KMS-11 (cell line): ENCODE results near the gene WIPI1.

Experiments used
- H2AFZ ChIP-seq: fragments of 200-600 bp; sonication (generic); 2 replicates; pipeline ENCODE4 v1.6.1; 2016; ENCODE audit warnings: antibody characterized with exemption, mixed run types, low read depth
- H3K27ac ChIP-seq: fragments of 200-600 bp; sonication (generic); 2 replicates; pipeline ENCODE4 v1.6.1; 2016; ENCODE audit warnings: mild to moderate bottlenecking, mixed run types
- H3K27me3 ChIP-seq: fragments of 200-600 bp; sonication (generic); 2 replicates; pipeline ENCODE4 v1.6.1; 2017; ENCODE audit warnings: mild to moderate bottlenecking, low read depth, mixed run types, moderate library complexity; ENCODE audit not compliant: insufficient read depth
- H3K36me3 ChIP-seq: fragments of 200-600 bp; sonication (generic); 2 replicates; pipeline ENCODE4 v1.6.1; 2017; ENCODE audit warnings: mild to moderate bottlenecking, mixed run types; ENCODE audit not compliant: insufficient read depth
- H3K4me1 ChIP-seq: fragments of 200-600 bp; sonication (generic); 2 replicates; pipeline ENCODE4 v1.6.1; 2016; ENCODE audit warnings: mild to moderate bottlenecking, low read depth, mixed run types; ENCODE audit not compliant: poor library complexity, severe bottlenecking
- H3K4me2 ChIP-seq: fragments of 200-600 bp; sonication (generic); 2 replicates; pipeline ENCODE4 v1.7.0; 2016; ENCODE audit warnings: mild to moderate bottlenecking, mixed run types
- H3K4me3 ChIP-seq: fragments of 200-600 bp; sonication (generic); IDR thresholded peaks from 2 replicates; pipeline ENCODE4 v1.6.1; 2017; ENCODE audit warnings: low read depth, low read length, mixed read lengths; ENCODE audit not compliant: insufficient read depth
- H3K79me2 ChIP-seq: fragments of 200-600 bp; sonication (generic); 2 replicates; pipeline ENCODE4 v1.6.1; 2016; ENCODE audit warnings: low read depth, mixed run types; ENCODE audit not compliant: insufficient read depth
- H3K9ac ChIP-seq: fragments of 200-600 bp; sonication (generic); 2 replicates; pipeline ENCODE4 v1.6.1; 2016; ENCODE audit warnings: mild to moderate bottlenecking, mixed run types
- H4K20me1 ChIP-seq: fragments of 200-600 bp; sonication (generic); 2 replicates; pipeline ENCODE4 v1.6.1; 2016; ENCODE audit warnings: mild to moderate bottlenecking, mixed run types; ENCODE audit not compliant: insufficient read depth
- TF ChIP-seq, protein P1 (sequence below): fragments of 200-600 bp; sonication (generic); conservative IDR thresholded peaks from 2 replicates; pipeline ENCODE4 v1.6.1; 2017; ENCODE audit warnings: low read depth, mild to moderate bottlenecking, antibody characterized with exemption, low read length, moderate library complexity, mixed read lengths

Gene WIPI1

DNA sequence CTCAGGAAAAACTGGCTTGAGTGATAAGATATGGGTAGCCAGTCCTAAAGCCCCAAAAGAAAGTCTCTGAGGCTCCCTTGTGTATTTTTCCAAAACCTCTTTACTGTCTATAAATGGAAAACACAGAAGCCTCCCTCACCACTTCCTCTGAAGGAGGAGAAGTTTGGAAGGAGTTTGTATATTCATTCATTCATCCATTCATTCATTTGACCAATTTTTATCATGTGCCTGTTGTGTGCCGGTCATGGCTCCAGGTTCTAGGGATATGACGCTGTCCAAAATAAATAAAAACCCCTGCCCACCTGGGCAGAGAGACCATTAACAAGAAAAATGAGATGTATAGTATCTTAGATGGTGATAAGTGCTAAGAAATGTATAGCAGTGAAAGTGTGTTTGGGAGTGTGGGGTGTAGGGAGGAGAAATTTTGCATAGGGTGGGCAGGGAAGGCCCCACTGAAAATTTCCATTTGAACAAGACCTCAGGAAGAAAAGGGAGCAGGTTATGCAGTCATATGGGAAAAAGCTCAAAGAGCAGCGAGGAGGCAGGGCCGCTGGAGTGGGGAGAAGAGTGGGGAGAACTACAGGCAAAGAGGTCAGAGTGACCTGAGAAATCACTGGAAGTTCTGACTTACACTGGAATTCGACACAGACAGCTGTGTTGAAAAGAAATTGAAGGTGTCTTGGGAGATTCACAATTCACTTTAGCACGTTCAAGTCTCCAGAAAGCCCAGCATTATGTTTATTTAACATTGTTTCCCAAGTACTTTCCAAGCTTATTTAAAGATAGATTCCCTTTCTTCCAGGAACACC is 6.1 kb upstream of the WIPI1 start:
- Histone ChIP-seq H4K20me1 (no peaks in the 10 kb centered on the region), H2AFZ (no peak overlapping the region), H3K9ac (no peak overlapping the region), H3K36me3 (no peaks in the 10 kb centered on the region), H3K27ac (no peak overlapping the region), H3K79me2 (no peaks in the 10 kb centered on the region), H3K4me2 (no peak overlapping the region), H3K4me1 (peaks cover 61% of the 10 kb centered on the region), H3K4me3 (no peak overlapping the region), H3K27me3 (no peaks in the 10 kb centered on the region)
- TF ChIP-seq, protein P1, sequence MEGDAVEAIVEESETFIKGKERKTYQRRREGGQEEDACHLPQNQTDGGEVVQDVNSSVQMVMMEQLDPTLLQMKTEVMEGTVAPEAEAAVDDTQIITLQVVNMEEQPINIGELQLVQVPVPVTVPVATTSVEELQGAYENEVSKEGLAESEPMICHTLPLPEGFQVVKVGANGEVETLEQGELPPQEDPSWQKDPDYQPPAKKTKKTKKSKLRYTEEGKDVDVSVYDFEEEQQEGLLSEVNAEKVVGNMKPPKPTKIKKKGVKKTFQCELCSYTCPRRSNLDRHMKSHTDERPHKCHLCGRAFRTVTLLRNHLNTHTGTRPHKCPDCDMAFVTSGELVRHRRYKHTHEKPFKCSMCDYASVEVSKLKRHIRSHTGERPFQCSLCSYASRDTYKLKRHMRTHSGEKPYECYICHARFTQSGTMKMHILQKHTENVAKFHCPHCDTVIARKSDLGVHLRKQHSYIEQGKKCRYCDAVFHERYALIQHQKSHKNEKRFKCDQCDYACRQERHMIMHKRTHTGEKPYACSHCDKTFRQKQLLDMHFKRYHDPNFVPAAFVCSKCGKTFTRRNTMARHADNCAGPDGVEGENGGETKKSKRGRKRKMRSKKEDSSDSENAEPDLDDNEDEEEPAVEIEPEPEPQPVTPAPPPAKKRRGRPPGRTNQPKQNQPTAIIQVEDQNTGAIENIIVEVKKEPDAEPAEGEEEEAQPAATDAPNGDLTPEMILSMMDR: peak; percentile 61

DNA sequence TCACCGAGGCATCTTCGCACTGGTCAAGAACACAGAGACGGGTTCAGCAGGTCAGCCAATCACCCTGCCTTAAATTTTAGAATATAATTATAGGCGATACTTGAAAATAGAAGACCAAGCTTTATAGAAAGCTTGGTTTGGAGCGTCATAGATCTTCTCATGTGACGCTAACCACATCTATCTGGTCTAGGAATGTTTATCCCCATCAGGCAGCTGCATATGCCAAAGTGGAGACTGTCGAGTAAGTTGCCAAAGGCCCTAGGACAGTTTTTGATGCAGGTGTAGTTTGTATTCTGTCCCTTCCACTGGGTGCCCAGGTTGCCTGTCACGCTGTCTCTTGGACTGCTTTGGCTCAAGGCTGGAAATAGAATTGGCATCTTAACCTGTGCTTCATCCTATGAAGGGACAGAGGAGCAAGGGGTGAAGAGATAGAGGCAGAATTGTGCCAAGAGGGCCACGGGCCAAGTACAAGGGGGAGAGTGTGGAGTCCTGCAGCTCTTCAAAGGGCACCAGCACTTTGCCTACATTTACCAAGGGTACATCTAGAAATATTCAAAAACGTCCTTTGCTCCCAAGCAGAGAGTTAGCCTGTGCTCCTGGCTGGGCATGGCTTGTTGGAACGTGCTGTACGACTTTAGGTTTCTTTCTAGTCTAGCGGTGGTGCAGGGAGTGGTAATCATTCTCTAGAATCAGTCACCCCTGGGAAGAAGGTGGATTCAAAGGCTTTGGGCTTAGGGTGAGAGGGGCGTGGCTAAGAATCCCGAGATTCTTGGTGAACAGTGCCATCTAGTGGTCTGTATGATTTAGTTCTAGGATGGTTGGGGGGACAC is 5.3 kb upstream of the WIPI1 start:
- Histone ChIP-seq H3K4me1 (peaks cover 61% of the 10 kb centered on the region), H4K20me1 (no peaks in the 10 kb centered on the region), H3K4me3 (no peak overlapping the region), H3K4me2 (peak overlapping the region; percentile 68), H3K27me3 (no peaks in the 10 kb centered on the region), H3K9ac (no peak overlapping the region; the same call in 1 of the 2 replicates), H3K27ac (peak overlapping the region; percentile 67), H3K36me3 (no peaks in the 10 kb centered on the region), H3K79me2 (no peaks in the 10 kb centered on the region), H2AFZ (peak overlapping the region; percentile 50; the same call in 1 of the 2 replicates)
- TF ChIP-seq, protein P1: peak; percentile 94

DNA sequence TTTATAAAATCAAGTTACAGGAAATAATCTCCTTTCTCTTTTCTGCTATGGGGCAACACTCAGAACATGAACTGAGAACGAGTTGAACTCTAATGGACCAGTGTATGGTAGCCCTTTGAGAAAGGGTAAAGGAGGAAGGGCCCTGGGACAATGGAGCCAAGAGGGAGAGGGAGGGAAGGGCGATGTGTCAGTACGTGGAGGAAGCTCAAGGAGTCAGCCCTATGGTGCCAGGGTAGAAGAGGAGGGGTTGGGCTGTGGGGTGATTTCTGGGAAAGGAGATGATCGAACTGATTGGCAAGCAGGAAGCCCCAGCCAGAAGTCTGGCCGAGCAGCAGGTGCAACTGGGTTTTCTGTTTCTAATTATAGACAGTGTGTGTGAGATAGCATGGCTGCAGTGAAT is 4.3 kb upstream of the WIPI1 start:
- H4K20me1 ChIP-seq: no peaks in the 10 kb centered on the region
- H3K4me1 ChIP-seq: peaks cover 60% of the 10 kb centered on the region
- H3K36me3 ChIP-seq: no peaks in the 10 kb centered on the region
- H3K27me3 ChIP-seq: no peaks in the 10 kb centered on the region
- peak overlapping the region; percentile 50 for H2AFZ ChIP-seq
- peak overlapping the region; percentile 67 for H3K27ac ChIP-seq
- no peak overlapping the region for H3K4me3 ChIP-seq
- TF ChIP-seq, protein P1: no peak
- peak overlapping the region; percentile 9; the same call in 1 of the 2 replicates for H3K9ac ChIP-seq
- peaks cover 1% of the 10 kb centered on the region; the same call in 1 of the 2 replicates for H3K79me2 ChIP-seq
- peak overlapping the region; percentile 68 for H3K4me2 ChIP-seq

DNA sequence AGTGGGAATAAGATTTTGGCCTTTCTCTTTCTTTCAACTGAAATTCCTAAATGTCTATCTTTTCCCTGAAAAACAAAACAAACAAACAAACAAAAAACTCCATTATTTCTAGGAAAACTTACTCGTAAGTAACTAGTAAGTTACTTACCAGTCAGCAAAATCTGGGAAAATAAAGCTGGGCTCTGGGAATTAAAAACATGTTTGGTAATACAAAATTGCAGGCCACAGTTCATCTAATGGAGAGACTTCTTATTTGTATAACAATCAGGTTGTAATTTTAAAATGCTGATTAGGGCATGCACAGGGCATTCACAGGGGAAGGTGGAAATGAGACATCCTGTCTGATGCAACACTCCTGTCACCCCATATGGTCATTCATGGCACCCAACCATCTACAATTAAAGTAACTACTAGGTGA is 3.8 kb upstream of the WIPI1 start:
- peak overlapping the region; percentile 50 for H2AFZ ChIP-seq
- peak overlapping the region; percentile 68 for H3K4me2 ChIP-seq
- no peaks in the 10 kb centered on the region for H4K20me1 ChIP-seq
- peaks cover 57% of the 10 kb centered on the region for H3K4me1 ChIP-seq
- no peaks in the 10 kb centered on the region for H3K27me3 ChIP-seq
- no peak overlapping the region for H3K4me3 ChIP-seq
- H3K36me3 ChIP-seq: no peaks in the 10 kb centered on the region
- peak overlapping the region; percentile 67 for H3K27ac ChIP-seq
- peak overlapping the region; percentile 9; the same call in 1 of the 2 replicates for H3K9ac ChIP-seq
- TF ChIP-seq, protein P1: no peak
- H3K79me2 ChIP-seq: peaks cover 5% of the 10 kb centered on the region; the same call in 1 of the 2 replicates
